Measurements from ENCODE around the gene CACNA2D2.

CACNA2D2 gene

DNA sequence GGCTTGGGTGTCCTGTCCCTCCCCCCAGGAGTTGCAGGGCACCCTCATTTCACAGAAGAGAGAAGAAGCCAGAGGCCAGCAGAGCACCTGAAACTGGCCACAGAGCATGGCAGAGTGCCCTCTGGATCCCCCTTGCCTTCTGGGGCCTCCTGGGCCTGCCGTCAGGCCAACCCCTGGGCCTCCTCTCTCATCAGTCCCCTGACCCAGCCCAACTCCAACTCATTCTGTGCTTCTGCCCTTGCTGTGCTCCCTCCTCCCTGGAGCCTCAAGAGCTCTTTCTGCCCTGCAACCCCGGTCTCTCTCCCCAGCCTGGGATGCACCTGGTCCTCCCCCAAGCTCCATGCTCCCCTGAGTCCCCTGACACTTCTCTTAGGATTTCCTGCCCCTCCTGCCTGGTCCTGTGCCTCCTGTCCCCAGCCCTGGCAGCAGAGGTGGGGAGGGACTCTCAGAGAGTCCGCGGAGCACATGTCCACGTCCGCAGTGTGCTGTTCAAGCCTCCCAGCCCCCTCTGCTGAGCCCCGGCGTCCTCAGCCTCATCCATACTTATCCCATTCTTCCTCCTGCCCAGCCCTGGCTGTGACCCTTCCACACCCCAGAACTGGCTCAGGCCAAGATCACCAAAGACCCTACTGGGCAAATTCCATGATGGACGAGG, 30.5 kb upstream of the CACNA2D2 start:
- no peaks in the 10 kb centered on the region for H3K36me3 Mint-ChIP-seq
- no peaks in the 10 kb centered on the region for H3K4me1 Mint-ChIP-seq (ENCODE audit: low read depth)
- H3K9me3 Mint-ChIP-seq (ENCODE audit: low read depth), result no peaks in the 10 kb centered on the region
- no peak overlapping the region for H3K27ac Mint-ChIP-seq
- H3K27me3 Mint-ChIP-seq, result peaks cover 3% of the 10 kb centered on the region
- H3K4me3 Mint-ChIP-seq, result no peak overlapping the region

DNA sequence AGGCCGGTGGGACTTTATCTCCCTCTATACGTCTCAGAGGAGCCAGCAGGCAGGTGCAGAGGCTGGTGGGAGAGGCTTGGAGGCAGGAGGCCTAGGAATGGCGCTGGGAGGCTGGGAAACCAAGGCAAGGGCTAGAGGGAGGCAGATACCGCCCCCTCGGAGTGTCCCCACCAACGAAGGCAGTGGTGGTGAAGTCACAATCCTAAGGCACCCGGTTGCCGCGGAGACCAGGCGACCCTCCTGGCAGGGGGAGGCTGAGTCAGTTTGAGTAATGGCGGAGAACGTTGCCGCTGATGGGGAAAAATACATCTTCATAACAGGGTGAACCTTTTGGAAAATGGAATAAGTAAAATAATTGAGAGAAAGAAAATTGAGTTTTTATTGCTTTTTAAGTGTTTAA, 29.9 kb upstream of the CACNA2D2 start:
- no peak overlapping the region for H3K27ac Mint-ChIP-seq
- no peaks in the 10 kb centered on the region for H3K4me1 Mint-ChIP-seq (ENCODE audit: low read depth)
- peaks cover 3% of the 10 kb centered on the region for H3K27me3 Mint-ChIP-seq
- H3K4me3 Mint-ChIP-seq, result no peak overlapping the region
- H3K36me3 Mint-ChIP-seq, result no peaks in the 10 kb centered on the region
- no peaks in the 10 kb centered on the region for H3K9me3 Mint-ChIP-seq (ENCODE audit: low read depth)

GRCh38 chr3:50532062-50532705, 28.8 kb upstream of the CACNA2D2 start:
- Mint-ChIP-seq H3K4me3 (no peak overlapping the region), H3K9me3 (ENCODE audit: low read depth) (no peaks in the 10 kb centered on the region), H3K36me3 (no peaks in the 10 kb centered on the region), H3K27me3 (peaks cover 3% of the 10 kb centered on the region), H3K27ac (no peak overlapping the region), H3K4me1 (ENCODE audit: low read depth) (no peaks in the 10 kb centered on the region)

DNA sequence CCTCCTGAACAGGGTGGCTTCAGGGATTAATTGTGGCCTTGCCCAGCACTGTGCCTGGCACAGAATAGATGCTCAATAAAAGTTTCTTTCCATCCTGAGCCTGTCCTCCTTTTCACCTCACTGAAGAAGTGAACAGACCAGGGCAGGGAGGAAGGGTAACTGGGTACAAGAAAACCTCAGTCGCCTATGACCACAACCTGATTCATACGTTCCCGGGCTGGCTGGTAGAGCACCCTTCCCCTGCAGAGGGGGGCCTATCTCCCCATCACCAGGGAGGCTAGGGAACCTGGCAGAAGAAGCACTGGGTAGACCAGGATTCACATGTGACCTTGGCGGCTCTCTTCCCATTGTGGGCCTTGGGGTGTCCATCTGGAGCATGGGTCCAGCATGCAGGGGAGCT, 27.8 kb upstream of the CACNA2D2 start:
- Mint-ChIP-seq H3K36me3 (no peaks in the 10 kb centered on the region), H3K4me3 (no peak overlapping the region), H3K9me3 (ENCODE audit: low read depth) (no peaks in the 10 kb centered on the region), H3K4me1 (ENCODE audit: low read depth) (no peaks in the 10 kb centered on the region), H3K27me3 (peaks cover 3% of the 10 kb centered on the region), H3K27ac (no peak overlapping the region)

DNA sequence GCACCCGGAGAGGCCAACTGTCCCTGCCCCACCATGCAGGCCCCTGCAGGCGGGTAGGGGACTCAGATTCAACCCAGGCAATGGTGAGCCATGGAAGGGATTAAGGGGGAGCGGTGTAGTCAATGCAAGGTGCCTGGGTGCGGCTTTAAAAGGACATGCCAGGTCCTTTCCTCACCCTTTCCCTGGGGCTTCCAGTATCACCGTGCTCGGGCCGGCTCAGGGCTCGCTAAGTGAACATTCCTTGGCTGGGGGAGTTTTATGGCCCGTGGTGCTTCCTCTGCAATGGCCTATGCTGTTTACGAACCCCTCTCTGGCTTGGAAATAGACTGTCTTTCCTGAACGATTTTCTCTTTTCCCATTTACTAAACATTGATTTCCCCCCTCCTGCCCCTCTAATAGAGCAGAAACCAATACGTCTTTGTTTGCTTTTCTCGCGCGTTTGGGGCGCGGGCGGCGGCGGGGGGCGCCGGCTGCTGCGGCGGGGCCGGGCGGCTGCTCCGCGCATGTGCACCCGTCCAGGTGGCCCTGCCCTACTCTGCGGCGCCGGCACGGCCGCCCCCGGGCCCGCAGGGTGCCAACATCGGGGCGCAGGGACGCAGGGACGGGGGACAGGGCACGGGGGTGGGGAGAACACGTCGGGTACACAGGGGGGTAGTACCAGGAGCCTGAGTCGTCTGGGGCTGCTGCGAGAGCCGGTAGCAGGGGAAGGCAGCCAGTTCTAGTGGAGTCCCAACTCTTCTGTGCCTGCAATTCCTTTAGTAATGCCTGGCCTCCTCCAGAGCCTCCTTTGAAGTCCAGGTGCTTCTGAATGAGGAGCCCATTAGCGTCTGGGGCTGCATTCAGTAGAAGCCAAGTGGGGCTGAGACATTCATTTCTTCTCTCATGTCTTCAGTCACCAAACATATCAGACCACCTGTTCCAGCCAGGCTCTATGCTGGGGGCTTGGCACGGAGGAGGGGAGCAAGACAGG, 26.9 kb upstream of the CACNA2D2 start:
- Mint-ChIP-seq H3K4me1 (ENCODE audit: low read depth) (no peaks in the 10 kb centered on the region), H3K36me3 (no peaks in the 10 kb centered on the region), H3K9me3 (ENCODE audit: low read depth) (no peaks in the 10 kb centered on the region), H3K27ac (no peak overlapping the region), H3K27me3 (peaks cover 3% of the 10 kb centered on the region), H3K4me3 (no peak overlapping the region)

GRCh38 chr3:50525987-50526386, 22.6 kb upstream of the CACNA2D2 start:
- Mint-ChIP-seq H3K36me3 (no peaks in the 10 kb centered on the region), H3K9me3 (ENCODE audit: low read depth) (no peaks in the 10 kb centered on the region), H3K27me3 (peaks cover 3% of the 10 kb centered on the region), H3K27ac (no peak overlapping the region), H3K4me1 (ENCODE audit: low read depth) (no peaks in the 10 kb centered on the region), H3K4me3 (no peak overlapping the region)

DNA sequence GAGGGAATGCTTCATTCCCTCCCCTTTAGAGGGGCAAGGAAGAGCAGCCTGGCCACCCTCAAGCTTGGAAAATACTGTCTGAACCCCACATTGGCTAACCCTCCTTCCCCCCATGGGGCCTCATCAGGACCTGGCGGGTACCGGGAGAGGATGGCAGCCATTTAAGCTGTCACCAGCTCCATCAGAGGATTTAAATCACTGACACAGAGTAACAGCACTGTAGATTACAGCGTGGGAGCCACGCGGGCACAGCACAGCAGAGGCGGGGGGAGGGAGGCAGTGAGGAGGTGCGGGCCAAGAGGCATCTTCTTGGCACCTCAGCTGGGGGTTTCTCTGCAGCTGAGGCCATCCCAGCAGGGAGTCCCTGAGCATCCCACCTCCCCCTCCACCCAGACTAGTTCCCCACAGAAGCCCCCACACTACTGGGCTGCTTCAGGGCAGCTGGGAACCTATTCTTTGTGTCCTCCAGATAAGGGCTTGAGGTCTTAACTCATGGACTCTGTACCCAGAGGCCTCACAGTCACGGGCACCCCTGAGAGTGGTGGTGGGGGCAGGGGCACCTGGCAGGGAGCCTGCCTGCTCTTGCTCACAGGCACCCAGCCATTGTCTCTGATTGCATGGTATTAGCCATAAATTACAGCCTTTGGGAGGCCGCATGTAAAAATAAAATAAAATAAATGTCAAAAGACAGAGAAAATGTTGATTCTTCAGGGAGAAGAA, 21.9 kb upstream of the CACNA2D2 start:
- H3K27me3 Mint-ChIP-seq, result peaks cover 3% of the 10 kb centered on the region
- H3K4me3 Mint-ChIP-seq, result no peak overlapping the region
- no peak overlapping the region for H3K27ac Mint-ChIP-seq
- H3K36me3 Mint-ChIP-seq, result no peaks in the 10 kb centered on the region
- no peaks in the 10 kb centered on the region for H3K4me1 Mint-ChIP-seq (ENCODE audit: low read depth)
- no peaks in the 10 kb centered on the region for H3K9me3 Mint-ChIP-seq (ENCODE audit: low read depth)

- peaks cover 1% of the 10 kb centered on the region for H3K4me1 Mint-ChIP-seq (ENCODE audit: low read depth)
- H3K9me3 Mint-ChIP-seq (ENCODE audit: low read depth), result no peaks in the 10 kb centered on the region
- H3K36me3 Mint-ChIP-seq, result no peaks in the 10 kb centered on the region
- H3K4me3 Mint-ChIP-seq, result no peak overlapping the region
- peaks cover 1% of the 10 kb centered on the region for H3K27me3 Mint-ChIP-seq
- no peak overlapping the region for H3K27ac Mint-ChIP-seq
These were observed 21.3 kb upstream of the CACNA2D2 start for GRCh38 chr3:50524746-50525145.

DNA sequence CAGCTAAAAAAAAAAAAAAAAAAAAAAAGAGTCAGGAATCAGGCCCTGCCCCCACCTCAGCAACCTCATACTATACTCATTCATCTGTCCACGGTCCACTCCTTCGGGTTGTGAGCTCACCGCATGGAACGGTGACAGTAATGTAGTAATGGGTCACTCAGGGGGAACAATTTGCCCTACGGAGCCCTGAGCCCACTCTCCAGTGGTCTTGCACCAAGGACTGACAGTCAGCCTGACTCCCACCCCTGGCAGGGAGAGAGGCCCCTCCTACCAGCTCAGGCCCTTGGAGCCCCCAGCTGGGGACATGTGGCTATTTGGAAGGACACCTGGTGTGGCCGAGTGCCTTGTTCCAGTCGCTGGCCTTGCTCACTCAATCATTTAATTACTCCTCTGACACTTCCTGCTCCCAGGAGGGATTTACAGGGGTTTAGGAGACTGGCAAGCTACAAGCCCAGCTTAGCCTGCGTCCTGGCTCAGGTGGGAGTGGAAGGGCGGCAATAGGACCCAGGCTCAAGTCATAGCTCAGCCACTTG, 19.9 kb upstream of the CACNA2D2 start:
- Mint-ChIP-seq H3K9me3 (ENCODE audit: low read depth) (no peaks in the 10 kb centered on the region), H3K27ac (no peak overlapping the region), H3K4me3 (no peak overlapping the region), H3K36me3 (no peaks in the 10 kb centered on the region), H3K4me1 (ENCODE audit: low read depth) (peaks cover 6% of the 10 kb centered on the region), H3K27me3 (no peaks in the 10 kb centered on the region)

GRCh38 chr3:50521572-50521971, 18.1 kb upstream of the CACNA2D2 start:
- Mint-ChIP-seq H3K27me3 (no peaks in the 10 kb centered on the region), H3K4me3 (no peak overlapping the region), H3K36me3 (no peaks in the 10 kb centered on the region), H3K9me3 (ENCODE audit: low read depth) (no peaks in the 10 kb centered on the region), H3K27ac (no peak overlapping the region), H3K4me1 (ENCODE audit: low read depth) (peaks cover 6% of the 10 kb centered on the region)

DNA sequence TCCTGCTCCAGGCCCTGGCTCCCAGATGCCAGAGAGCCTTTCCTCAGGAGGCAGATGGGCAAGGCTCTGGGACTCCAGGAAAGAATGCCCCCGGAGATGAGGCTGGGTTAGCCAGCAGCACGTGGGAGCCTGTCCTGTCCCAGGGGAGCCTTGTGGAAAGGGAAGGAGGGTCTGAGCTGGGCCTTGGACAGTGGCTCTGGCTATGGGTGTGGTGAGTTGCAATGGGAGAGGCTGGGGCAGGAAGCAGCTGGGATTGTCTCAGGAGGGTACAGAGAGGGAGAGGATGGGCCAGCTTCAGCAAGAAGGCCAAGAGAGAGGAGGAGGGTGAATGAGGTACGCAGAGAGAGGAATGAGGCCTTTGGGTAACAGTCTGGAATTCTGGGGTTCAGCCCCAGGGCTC, 17.4 kb upstream of the CACNA2D2 start:
- no peaks in the 10 kb centered on the region for H3K27me3 Mint-ChIP-seq
- no peak overlapping the region for H3K4me3 Mint-ChIP-seq
- H3K4me1 Mint-ChIP-seq (ENCODE audit: low read depth), result peaks cover 10% of the 10 kb centered on the region
- no peaks in the 10 kb centered on the region for H3K9me3 Mint-ChIP-seq (ENCODE audit: low read depth)
- H3K27ac Mint-ChIP-seq, result no peak overlapping the region
- no peaks in the 10 kb centered on the region for H3K36me3 Mint-ChIP-seq

DNA sequence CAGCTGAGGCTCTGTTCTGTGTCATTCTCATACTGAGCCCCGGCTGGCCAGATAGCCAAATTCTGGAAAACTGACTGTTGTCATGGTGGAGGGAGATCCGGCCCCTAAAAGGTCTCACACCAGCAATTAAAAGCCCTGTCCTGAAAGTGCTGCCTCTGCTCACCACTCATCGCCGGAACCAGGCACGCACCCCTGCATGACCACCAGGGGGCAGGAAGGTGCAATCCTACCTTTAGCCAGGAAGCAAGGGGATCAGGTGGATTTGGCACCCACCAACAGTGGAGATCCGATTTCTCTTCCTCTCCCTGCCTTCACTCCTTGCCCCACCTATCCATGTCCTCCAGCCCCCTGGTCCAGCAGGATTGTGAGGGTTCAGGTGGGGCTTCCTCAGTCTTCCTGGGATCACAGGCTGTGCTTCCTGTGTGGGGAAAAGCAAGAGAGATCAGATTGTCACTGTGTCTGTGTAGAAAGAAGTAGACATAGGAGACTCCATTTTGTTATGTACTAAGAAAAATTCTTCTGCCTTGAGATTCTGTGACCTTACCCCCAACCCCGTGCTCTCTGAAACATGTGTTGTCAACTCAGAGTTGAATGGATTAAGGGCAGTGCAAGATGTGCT, 16.1 kb upstream of the CACNA2D2 start:
- H3K27ac Mint-ChIP-seq, result no peak overlapping the region
- H3K4me1 Mint-ChIP-seq (ENCODE audit: low read depth), result peaks cover 13% of the 10 kb centered on the region
- H3K9me3 Mint-ChIP-seq (ENCODE audit: low read depth), result no peaks in the 10 kb centered on the region
- H3K4me3 Mint-ChIP-seq, result no peak overlapping the region
- no peaks in the 10 kb centered on the region for H3K36me3 Mint-ChIP-seq
- H3K27me3 Mint-ChIP-seq, result no peaks in the 10 kb centered on the region

DNA sequence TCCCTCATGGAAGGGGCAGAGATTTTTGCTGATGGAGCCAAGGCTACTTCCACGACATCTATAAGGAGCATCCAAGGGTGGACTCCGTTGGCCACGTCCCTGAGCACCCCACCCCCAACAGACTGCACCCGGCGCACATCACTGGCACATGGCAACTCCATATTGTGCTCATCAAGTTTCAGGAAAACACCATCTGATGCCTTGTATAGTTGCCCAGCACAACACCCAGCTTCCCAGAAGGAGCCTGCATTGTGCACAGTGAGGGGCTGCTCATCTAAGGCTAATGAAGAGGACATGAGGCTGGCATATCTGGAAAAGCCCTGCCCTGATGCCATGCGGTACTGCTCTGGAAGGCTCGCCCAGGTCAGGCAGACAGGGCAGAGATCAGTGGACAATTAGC, 15.0 kb upstream of the CACNA2D2 start:
- Mint-ChIP-seq H3K36me3 (no peaks in the 10 kb centered on the region), H3K27ac (no peak overlapping the region), H3K4me1 (ENCODE audit: low read depth) (peaks cover 13% of the 10 kb centered on the region), H3K9me3 (ENCODE audit: low read depth) (no peaks in the 10 kb centered on the region), H3K4me3 (no peak overlapping the region), H3K27me3 (no peaks in the 10 kb centered on the region)

- no peaks in the 10 kb centered on the region for H3K9me3 Mint-ChIP-seq (ENCODE audit: low read depth)
- no peaks in the 10 kb centered on the region for H3K27me3 Mint-ChIP-seq
- H3K36me3 Mint-ChIP-seq, result no peaks in the 10 kb centered on the region
- H3K4me1 Mint-ChIP-seq (ENCODE audit: low read depth), result peaks cover 13% of the 10 kb centered on the region
- no peak overlapping the region for H3K27ac Mint-ChIP-seq
- H3K4me3 Mint-ChIP-seq, result no peak overlapping the region
These were observed 14.3 kb upstream of the CACNA2D2 start for GRCh38 chr3:50517721-50518206.

Data from activated naive CD8-positive, alpha-beta T cell (primary cell).